HG03159 (cell line): ENCODE results near the gene SLAMF8.

Experiments used
- ATAC-seq: cut with Tn5 transposase; IDR thresholded peaks from one replicate; pipeline ENCODE4 v1.9.1; 2021; ENCODE audit warnings: mild to moderate bottlenecking, moderate library complexity; ENCODE audit not compliant: unreplicated experiment

SLAMF8 gene

DNA sequence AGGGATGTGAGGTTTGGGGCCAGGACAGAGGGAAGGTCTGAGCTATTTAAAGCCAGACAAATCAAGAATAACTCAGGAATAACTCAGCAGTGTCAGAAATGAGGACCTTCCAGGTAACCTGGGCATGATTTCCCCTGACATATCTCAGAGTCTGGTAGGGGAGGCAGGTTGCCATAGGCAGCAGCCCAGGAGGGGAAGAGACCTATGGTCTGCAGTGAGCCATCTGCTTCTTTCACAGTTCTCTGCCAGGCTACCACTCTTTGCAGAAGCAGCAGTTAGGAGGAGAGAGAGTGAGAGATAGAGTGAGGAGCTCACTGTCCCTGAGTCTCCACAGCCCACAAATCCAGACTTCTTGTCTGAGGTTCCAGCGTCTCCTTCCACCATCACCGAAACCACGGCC lies 42.1 kb downstream of the SLAMF8 start:
- no peak for ATAC-seq

DNA sequence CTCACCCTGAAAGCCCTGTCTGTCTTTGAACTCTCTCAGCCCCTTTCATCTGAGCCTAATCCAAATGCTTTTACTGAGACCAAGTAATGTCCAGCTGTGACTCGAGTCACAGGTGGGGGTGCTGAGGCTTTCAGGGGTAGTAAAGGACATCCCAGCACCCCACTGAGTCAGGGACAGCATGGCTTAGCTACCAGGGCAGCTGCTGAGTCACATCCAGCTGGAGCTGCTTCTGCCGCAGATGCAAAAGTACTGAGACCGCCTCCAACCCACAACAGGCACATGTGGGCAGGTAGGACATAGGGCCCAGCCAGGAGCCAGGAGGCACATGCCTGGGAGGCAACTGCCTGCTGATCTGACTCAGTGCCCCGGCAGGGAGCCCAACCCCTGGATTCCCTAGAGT lies 42.5 kb downstream of the SLAMF8 start:
- ATAC-seq: no peak

DNA sequence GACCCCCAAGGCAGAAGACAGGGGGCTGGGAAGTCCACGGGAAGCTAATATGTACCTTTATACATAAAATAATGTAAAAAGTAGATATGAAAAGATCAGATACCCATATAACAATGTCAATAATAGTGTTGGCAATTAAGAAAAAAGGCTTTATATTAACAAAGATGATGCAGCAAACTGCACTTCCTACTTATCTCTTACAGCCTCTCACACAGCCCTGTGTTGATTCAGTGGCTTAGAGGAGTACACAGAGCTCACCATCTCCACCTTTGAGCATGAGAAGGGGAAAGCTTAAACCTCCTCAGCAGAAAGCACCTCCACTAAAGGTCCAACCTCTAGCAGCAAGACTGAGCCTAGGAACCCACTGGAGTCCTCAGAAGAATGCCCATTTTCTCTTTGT lies 42.9 kb downstream of the SLAMF8 start:
- ATAC-seq: no peak

DNA sequence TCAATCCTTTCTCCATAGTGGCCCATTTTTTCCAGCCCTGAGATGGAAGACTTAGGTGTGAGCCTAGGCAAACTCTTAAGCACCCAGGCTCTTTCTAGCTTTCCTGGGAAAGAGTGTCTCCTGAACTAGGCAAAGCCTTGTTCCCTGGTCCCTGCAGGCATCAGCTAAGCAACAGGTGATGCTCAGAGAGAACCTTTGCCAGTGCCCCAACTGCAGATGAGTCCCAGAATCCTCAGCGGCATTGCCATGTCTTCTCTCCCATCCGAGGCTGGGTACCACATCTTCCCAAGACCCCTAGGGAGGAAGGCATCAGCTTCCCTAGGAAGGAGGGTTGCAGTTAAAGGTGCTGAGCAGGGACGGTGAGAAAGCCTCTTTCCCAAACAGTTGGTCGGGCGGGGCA lies 44.0 kb downstream of the SLAMF8 start:
- no peak for ATAC-seq

DNA sequence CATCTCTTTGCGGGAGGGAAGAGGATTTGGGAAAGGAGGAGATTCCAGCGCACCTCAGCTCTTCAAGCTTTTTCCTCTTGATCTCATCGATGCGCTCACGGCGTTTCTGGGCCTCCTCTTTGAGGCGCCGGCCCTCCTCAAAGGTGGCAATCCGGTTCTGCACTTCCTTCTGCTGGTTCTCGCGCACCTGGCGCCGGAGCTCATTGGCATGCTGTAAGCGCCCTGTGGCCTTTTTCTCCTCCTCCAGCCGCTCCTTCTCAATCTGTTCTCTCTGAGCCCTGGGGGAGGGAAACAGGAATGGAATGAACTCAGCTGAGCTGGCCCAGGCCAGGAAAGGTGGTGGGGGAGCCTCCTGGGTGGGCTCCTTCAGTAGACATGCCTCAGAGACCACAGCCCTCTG lies 46.2 kb downstream of the SLAMF8 start:
- ATAC-seq: no peak

DNA sequence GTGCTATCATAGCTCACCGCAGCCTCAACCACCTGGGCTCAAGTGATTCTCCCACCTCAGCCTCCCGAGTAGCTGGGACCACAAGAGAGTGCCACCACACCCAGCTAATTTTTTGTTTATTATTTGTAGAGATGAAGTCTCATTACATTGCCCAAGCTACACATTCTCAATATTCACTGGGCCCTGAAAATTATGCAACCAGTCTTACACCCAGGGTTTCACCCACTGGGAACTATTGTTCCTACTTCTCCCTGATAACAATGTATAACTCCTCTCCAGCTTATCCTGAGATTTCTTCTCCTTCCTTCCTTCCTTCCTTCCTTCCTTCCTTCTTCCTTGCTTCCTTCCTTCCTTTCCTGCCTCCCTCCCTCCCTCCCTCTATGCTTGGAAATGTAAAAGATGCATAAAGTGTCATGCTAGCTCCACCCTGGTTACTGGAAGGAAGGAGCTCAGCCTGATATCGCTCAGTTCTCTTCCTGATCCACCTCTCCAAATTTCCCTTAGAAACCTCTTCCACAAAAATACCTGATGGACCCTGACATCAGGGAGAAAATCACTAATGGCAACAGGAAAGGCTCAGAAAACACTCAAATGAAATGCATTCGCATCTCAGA lies 47.0 kb downstream of the SLAMF8 start:
- no peak for ATAC-seq

DNA sequence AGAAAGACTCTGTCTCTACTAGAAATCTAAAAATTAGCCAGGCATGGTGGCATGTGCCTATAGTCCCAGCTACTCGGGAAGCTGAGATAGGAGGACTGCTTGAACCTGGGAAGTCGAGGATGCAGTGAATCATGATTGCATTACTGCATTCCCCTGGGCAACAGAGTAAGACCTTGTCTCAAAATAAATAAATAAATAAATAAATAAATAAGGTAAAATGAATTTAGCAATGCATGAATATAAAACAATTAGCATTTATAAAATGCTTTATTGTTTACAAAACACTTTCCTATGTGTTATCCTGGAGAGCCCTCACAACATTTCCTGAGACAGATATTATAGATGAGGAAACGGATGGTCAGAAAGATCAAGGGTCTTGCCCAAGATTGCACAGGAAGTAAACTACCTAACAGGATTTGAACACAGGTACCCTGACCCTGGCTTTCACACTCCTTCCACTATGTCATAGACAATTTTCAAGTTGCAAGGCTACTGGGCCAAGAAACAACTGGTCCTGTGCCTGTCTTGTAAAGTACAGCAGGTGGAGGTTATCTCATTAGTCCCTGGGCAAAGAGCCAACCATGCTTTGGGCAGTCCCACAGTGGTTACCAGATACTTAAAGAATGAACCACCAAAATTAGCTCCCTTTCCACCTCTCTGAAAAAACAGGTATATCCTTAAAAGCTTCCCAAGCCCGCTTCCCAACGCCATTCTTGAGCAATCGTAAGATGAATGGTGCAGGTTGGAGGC lies 51.2 kb downstream of the SLAMF8 start:
- ATAC-seq: no peak

DNA sequence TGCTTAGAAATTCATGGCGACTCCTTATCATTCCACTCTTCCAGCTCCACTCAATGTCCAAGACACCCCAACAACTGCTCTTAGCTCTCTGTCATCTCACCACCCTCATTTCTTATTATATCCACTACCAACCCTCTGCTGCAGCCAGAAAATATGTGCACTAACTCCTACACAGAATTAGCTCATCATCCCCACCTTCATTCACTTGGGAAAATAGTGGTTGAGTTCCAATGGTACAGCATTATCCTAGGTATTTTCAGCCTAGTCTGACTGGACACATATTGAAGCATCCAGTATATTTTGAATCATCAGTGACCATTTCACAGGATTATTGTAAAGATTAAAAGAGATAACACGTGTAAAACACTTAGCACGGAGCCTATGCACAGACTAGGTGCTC lies 52.5 kb downstream of the SLAMF8 start:
- no peak for ATAC-seq

DNA sequence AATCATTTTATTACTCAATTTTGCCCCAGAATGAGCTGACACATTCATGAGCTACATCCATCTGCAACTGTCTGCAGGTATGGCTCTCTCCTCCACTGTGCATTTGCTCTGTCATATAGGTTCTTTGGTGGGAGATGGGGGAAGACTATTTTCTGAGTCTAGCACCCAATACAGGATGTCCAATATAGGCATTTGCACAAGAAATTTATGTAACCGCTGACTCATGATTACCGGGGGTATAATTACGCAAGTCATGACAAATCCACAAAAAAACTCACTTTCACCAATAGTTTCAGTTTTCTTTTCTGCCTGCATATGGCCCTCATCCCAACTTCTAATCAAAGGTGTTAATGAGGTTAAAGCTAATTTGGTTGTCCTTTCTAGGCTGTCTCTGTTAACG lies 53.3 kb downstream of the SLAMF8 start:
- no peak for ATAC-seq

DNA sequence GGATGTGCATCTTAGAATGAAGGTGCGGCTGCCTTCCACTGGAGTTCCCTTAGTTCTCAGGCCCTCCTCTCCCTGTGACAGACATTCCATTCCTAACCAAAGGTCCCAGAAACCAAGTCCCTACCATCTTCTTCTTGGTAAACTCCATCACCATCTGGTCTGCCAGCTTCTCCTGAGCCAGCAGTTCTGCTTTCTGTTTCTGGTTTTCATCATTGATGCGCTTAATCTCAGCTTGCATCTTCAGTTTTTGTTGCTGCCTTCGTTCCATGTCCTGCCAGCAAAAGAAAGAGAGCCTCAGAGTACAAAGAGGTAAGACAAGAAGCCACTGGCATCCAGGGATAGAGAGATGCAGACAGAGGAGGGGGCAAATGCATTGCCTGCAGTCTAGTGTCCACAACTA lies 53.8 kb downstream of the SLAMF8 start:
- no peak for ATAC-seq

DNA sequence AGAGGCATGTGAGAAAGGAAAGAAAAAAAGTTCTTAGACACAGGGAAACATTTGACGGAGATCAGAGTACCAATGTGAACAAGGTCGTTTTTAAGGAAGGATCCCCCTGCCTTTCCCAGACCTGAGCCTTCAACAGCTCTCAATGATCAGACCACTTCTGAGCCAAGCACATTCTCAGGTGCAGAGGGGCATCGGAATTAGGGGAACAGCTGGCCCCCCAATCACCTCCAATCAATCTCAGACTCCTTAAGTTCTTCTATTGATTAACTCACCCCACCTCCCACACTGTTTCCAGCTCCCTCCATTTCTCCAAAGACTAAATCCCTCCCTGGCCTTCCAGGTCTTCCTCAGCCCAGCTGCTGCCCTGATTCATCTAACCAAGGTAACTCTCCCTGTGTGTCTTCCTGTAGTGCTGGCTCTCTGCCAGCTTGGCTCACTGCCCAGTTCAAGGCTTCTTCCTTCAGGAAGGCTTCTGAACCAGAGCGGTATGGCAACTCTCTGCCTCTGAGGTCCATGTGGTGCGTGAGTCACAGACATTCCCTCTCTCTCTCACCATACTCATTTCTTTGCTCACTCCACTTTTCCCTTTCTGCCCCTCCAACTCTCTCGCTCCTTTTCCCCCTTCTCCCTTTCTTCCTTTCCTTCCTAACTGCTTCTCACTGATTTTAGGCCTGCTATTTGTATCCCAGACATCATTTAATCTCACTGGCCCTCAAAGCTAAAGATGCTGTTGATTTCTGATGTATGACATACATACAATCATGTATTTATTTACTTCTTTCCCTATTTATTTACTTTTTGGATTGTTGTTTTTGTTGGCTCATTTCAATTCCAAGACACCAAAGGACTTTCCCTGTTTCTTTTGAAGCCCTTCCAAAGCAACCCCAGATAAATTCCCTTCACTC lies 55.2 kb downstream of the SLAMF8 start:
- no peak for ATAC-seq

DNA sequence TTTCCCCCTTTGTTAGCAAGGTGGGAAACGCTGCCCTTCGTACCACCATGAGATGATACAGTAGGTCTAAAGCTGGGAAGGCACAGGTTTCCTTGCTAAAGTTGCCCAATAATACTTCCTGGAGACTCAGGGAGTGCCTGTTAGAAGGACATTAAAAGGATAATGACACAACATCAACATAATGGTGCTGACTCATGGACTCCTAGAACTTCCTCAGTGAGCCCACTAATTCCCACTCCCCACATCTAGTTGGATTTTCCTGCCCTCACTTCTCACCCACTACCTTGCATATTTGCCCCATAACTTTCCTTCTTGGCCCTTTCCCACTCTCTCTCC lies 55.8 kb downstream of the SLAMF8 start:
- no peak for ATAC-seq

DNA sequence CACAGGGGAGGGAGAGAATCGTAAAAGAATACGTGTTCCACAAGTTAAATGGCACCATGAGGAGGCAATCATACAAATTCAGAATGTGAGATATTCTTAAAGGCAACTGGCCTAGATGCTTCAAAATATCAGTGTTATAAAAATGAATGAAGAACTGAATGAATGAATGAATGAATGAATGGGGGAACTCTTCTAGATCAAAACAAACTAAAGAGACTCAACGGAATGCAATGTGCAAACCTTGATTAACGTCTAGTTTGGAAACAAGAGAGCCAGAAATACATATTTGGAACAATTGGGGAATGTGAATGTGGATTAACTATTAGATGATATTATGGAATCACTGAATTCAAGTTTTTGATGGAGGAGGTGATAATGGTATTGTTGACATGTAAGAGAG lies 56.5 kb downstream of the SLAMF8 start:
- no peak for ATAC-seq

DNA sequence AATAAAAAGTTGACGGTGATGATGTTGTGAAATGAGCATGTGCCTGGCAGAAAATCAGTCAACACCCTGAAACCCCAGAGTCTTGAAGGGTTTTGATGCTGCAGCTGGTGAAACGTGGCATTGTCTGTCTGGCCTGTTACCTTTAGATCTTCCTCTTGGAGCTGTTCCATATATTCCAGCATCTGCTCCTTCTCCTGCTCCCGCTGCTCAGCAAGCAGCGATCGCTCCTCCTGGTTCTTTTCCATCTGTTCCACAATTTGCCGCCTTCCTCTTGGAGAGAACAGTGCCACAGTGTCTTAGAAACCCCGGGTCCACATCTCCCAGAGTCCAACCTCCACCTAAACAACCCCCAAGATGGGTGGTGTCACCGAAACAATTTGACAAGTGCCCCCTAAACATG lies 57.6 kb downstream of the SLAMF8 start:
- no peak for ATAC-seq
